Motor neuron (in vitro differentiated cells): Measurements from ENCODE around the gene ZMIZ1. TPM values are rescaled to one million over a fixed set of nuclear protein-coding genes. Genes with fewer than 3 reads are reported as not detected.

ENCODE experiments used
- ATAC-seq, 8 experiments: fragments of 200-7000 bp; cut with Tn5 transposase; replicated peaks in 6 of 8; 2 replicates each; pipeline ENCODE4 v1.8.0; 2021; ENCODE audit warnings: mild to moderate bottlenecking in 8 of 8, moderate library complexity in 8 of 8
- H3K27ac ChIP-seq, 2 donors: fragments of 250-450 bp; sonication (Bioruptor Pico); 2 replicates each; pipeline ENCODE4 v1.9.0; 2021; ENCODE audit warnings: antibody characterized with exemption in 2 of 2, mild to moderate bottlenecking in 2 of 2, moderate library complexity in 1 of 2
- H3K4me1 ChIP-seq, 2 donors: fragments of 250-450 bp; sonication (Bioruptor Pico); replicated peaks in 1 of 2; 2 replicates each; pipeline ENCODE4 v1.6.1; 2021; ENCODE audit warnings: antibody characterized with exemption in 2 of 2, mild to moderate bottlenecking in 2 of 2, moderate library complexity in 1 of 2
- H3K4me3 ChIP-seq, 5 donors: fragments of 250-450 bp; sonication (Bioruptor Pico); 2 replicates each; pipeline ENCODE4 v1.9.0; 2021; ENCODE audit warnings: antibody characterized with exemption in 5 of 5, mild to moderate bottlenecking in 5 of 5, moderate library complexity in 4 of 5
- WGBS, 10 experiments: fragments of 450-650 bp; shearing (Covaris generic); methylation state at CpG; one replicate each; pipeline ENCODE4 v1.0.0; 2022; 5-methylcytosine and 5-hydroxymethylcytosine counted together
- in situ Hi-C, 9 experiments: fragments of 400-800 bp; cut with MboI; loops; one replicate each; pipeline ENCODE4 v1.15.0; 2021; ENCODE audit warnings: low sequenced_read_pairs in 9 of 9, low pct_unique_long_range_greater_than_20kb in 2 of 9; ENCODE audit not compliant: unreplicated experiment in 9 of 9
- total RNA-seq, 8 experiments: library from RNA; unstranded; fragments of 300-600 nt; gene quantifications; 2 replicates each; pipeline versions ENCODE4 v1.2.3 to v1.2.4, GENCODE V29; 2022

ZMIZ1 gene
- total RNA-seq, 8 experiments from 2014 or later, result 15.8 to 79.9 (median 50.0) TPM

DNA sequence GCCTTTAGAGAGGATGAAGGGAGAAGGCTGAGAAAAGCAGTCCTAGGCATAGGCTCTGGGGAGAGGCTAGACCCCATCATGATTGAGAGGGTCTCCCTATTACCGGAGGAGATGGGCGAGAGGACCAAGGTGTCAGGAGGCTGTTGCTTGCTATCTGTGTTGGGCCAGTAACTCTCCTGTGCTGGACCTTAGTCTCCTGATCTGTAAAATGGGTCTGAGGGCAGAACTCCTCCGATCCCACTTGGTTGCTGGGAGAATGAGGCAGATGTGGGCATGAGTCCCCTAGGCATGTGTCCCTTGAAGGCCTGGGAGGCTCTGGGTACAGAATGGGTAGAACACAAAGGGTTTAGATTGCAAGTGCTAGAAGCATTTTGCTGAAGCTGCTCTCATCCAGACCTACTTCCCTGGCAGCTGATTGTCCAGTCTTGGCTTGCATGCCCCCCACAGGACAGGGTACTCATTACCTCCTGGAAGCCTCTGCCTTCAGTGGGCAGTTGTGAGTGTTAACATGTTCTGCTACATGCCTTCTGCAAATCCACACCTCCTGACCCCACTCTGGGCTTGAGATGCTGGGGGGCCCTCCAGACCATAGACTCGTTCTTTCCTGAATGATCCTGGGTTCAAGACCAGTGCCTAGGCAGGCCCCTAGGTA is 4.4 kb downstream of the ZMIZ1 start:
- WGBS, 10 experiments, result 80 to 100% (median 80%) methylated on average over 1 to 3 of the region's 4 CpGs; no CpG with 5 or more reads in 7 of the 10 experiments
- in situ Hi-C loops, result loop anchor here in 2 of 9 experiments (25.0 kb wide), 2 partner anchors 261 to 1036 kb away; partner anchors contain the start of genes POLR3A (in 1 of the 2) and RPS24 (in 1 of the 2)
- ATAC-seq, result no peak
- peaks cover 52 to 56% of the 10 kb centered on the region in 2 donors for H3K4me1 ChIP-seq
- peak overlapping the region in 2 of 5 donors; percentile 59 to 67 for H3K4me3 ChIP-seq
- H3K27ac ChIP-seq, result peak overlapping the region; percentile 79 to 87

DNA sequence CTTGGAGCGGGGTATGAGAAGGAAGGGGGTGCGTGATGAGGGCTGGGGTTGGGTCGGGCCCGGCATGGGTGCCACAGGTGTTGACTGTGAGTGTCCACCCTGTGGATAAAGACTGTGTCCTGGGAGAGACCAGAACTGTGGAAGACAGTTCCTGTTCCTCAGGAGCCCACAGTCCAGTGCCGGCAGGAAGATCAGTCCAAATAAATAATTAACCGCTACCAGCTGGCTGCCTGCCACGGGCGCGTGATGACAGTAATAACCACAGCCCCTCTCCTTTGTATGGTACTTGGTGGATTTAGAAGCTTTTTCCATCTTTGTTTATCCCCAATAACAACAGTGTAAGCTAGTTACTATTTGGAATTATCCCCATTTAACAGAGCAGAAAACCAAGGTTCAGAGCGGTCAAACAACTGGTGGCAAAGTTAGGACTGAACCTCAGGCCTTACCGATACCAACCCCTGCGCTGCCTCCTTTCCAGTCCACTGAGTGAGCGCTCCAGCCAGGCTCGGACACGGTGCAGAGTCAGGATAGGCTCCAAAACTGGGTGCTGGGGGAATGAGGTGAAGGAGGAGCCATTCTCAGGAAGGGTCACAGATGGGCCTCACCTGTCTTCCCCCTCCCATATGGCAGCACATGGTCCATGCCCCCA is 5.1 kb downstream of the ZMIZ1 start:
- H3K27ac ChIP-seq, result peak overlapping the region in 1 of 2 donors; percentile 13
- in situ Hi-C loops, result loop anchor here in 2 of 9 experiments (25.0 kb wide), 2 partner anchors 262 to 1037 kb away; partner anchors contain the start of genes POLR3A (in 1 of the 2) and RPS24 (in 1 of the 2)
- no peak overlapping the region for H3K4me3 ChIP-seq
- WGBS, 10 experiments, result 33 to 91% (median 77%) methylated on average over 2 to 11 of the region's 15 CpGs; no CpG with 5 or more reads in 4 of the 10 experiments
- no peak for ATAC-seq
- peaks cover 60 to 63% of the 10 kb centered on the region in 2 donors for H3K4me1 ChIP-seq

DNA sequence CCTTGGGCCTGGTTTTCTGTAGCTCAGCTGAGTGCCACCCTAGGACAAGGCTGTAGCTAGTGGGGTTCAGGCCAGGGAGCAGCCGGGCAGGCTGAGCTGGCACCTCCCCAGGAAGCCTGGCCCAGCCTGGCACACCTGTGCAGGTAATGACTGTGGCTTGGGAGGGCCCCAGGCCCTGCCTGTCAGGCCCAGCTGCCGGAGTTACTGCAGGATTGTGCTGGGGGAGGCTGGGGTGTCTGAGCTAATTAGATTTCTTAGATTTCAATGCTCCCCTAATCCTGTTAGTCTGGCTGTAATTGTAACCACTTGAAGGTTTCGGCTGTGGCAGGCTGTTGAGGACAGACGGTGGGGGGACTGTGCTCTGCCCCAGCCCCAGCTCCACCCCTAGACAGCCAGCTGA is 6.0 kb downstream of the ZMIZ1 start:
- peak overlapping the region; percentile 13 to 18 for H3K27ac ChIP-seq
- H3K4me3 ChIP-seq, result no peak overlapping the region
- in situ Hi-C loops, result loop anchor here in 4 of 9 experiments (25.0 kb wide), 3 partner anchors 113 to 1037 kb away; partner anchors contain the start of genes POLR3A (in 2 of the 4) and RPS24 (in 2 of the 4)
- 20 to 80% methylated on average over 1 to 2 of the region's 4 CpGs; no CpG with 5 or more reads in 8 of the 10 experiments for WGBS, 10 experiments
- ATAC-seq, result no peak
- peaks cover 68 to 71% of the 10 kb centered on the region in 2 donors for H3K4me1 ChIP-seq

DNA sequence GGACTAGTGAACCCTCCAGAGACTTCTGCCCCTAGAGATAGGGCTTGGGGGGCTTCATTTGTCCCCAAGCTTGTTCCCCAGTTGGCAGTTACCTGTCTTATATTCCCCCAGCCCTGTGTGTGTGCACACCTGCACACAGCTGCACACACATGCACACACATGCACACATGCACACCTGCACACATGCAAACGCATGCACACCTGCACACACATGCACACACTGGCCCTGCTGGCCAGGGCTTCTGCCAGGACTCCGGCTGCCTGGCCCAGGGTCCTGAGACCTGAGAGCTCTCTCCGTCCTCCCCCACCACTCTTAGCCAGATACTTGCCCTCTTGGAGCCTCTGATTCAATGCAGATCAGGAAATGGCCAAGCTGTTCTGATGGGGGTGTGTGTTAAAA is 6.7 kb downstream of the ZMIZ1 start:
- Histone ChIP-seq H3K4me3 (no peak overlapping the region), H3K4me1 (peaks cover 75 to 78% of the 10 kb centered on the region in 2 donors), H3K27ac (no peak overlapping the region)
- no peak for ATAC-seq
- in situ Hi-C loops, result loop anchor here in 3 of 9 experiments (25.0 kb wide), 2 partner anchors 112 to 1038 kb away; partner anchors contain the start of genes POLR3A (in 1 of the 3) and RPS24 (in 1 of the 3)
- WGBS, 10 experiments, result 70 to 94% methylated on average over 2 of the region's 3 CpGs; no CpG with 5 or more reads in 8 of the 10 experiments

DNA sequence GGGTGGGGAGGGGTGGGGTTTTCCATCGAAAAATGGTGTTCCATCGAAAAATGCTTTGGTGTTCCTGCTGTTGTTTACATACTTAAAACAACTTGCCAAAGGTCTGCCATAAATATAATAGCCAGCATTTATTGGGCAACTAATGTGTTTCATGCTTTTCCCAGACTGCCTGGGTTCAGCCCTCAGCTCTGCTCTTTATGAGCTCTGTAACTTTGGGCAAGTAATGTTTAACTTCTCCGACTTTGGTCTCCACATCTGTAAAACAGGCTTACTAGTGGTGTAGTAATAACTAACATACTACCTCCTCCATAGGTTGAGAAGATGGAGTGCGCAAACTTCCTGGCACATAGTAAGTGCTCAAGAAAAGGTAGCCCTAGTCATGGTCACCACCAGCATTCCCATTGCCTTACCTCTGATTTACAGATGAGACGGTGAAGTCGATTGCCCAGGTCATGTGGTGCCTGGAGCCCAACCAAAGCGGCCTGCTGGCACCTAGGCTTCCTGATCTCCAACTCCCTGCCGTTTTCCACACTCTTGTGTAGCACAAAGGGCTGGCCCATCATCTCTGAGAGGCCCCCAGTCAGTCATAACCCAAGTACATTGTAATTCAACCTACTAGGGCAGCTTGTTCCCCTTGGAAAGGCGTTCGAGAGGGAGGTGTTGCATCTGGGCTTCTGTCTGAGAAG is 8.9 kb downstream of the ZMIZ1 start:
- Histone ChIP-seq H3K27ac (no peak overlapping the region), H3K4me1 (peaks cover 88 to 91% of the 10 kb centered on the region in 2 donors), H3K4me3 (no peak overlapping the region)
- in situ Hi-C loops, result loop anchor here in 3 of 9 experiments (25.0 kb wide), 2 partner anchors 110 to 1040 kb away; partner anchors contain the start of genes POLR3A (in 1 of the 3) and RPS24 (in 1 of the 3)
- no peak for ATAC-seq
- WGBS, 10 experiments, result 60 to 100% (median 82%) methylated on average over 1 to 7 of the region's 10 CpGs; no CpG with 5 or more reads in 4 of the 10 experiments

DNA sequence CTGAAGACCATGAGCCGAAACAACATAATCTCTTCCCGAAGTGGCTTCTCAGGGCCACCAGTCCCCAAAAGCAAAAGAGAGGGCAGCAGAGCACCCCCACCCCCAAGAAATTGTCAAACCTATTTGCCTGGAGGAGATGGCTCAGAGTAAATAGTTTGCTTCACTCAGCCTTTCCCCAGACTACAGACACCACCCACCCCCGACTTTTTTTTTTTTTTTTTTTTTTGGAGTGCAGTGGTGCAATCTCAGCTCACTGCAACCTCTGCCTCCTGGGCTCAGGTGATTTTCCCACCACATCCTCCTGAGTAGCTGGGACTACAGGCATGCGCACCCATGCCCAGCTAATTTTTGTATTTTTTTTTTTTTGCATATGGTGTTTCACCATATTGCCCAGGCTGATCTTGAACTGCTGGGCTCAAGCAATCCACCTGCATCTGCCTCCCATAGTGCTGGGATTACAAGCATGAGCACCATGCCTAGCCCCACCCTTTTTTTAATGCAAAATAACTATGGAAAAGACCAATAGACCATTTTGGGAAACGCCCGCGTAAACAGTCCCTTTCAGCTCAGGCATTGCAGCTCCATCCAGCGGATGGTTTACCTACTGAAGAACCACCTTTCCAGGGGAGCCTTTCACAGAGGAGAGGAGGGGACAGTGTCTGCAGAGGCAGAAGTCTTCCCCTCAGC is 9.7 kb downstream of the ZMIZ1 start:
- WGBS, 10 experiments, result 3 to 100% (median 70%) methylated on average over 1 to 6 of the region's 8 CpGs; no CpG with 5 or more reads in 1 of the 10 experiments
- in situ Hi-C loops, result loop anchor here in 3 of 9 experiments (25.0 kb wide), 2 partner anchors 109 to 1041 kb away; partner anchors contain the start of genes POLR3A (in 1 of the 3) and RPS24 (in 1 of the 3)
- peak in 3 of 8 experiments; percentile 23 to 76 (median 40) for ATAC-seq
- no peak overlapping the region for H3K4me3 ChIP-seq
- H3K27ac ChIP-seq, result peak overlapping the region in 1 of 2 donors; percentile 73
- H3K4me1 ChIP-seq, result peaks cover 87 to 88% of the 10 kb centered on the region in 2 donors

DNA sequence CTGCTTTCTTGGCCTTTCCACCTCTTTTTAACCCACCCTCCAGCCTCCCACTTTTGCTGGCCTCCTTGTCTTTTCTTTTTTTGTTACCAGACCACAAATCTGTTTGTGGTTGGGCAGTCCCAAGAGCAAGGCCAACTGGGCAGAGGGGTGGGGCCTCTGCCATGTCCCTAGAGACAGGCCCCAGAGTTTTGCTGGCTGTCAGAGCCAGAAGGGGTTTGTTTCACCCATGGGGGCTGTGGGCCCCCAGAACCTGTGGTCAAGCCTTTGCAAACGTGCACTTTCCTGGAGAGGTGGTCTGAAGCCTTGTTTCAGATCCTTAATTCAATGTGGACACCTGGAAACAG is 10.3 kb downstream of the ZMIZ1 start:
- 100% methylated on average over 1 of the region's 1 CpG; no CpG with 5 or more reads in 9 of the 10 experiments for WGBS, 10 experiments
- peak overlapping the region in 1 of 2 donors; percentile 73 for H3K27ac ChIP-seq
- peaks cover 87 to 88% of the 10 kb centered on the region in 2 donors for H3K4me1 ChIP-seq
- H3K4me3 ChIP-seq, result no peak overlapping the region
- in situ Hi-C loops, result loop anchor here in 3 of 9 experiments (25.0 kb wide), 2 partner anchors 108 to 1042 kb away; partner anchors contain the start of genes POLR3A (in 1 of the 3) and RPS24 (in 1 of the 3)
- peak in 1 of 8 experiments; percentile 2 for ATAC-seq

DNA sequence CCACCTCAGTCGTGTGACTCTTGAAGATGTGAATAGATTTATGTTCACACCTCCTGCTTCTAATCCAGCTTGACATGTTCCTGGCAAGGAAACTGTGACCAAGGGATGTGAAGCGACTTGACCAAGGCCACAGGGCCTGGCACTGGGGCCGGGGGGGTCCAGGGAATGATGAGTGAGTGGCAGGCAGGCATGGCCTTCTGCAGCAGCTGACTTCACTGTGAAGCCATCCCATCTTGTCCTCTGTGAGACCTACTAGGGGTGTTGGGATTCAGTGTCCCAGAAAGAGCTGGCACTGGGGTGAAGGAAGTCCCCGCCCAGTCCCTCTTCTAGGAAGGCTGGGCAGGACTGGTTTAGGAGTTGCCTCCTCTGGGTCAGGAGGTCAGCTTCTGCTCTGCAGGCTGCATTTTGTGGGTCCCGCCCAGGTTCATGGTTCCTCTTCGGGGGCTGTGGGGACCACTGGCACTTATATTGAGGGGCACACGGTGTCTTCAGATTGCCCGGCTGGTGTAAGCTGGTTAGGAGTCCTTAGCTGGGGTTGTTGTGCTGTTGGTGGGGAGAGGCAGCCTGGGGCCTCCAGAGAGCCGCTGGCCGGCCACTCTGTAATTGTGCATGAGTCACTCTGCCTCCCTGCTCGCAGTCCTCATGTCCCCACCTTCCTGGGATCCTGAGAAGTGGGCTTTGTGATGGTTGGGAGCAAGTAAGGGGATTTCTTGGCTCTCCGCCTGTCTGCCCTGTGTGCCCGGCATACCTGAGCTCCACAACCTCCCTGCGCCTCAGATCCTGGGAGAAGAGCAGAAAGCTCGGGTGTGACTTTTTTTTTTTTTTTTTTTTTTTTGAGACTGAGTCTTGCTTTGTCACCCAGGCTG is 11.0 kb downstream of the ZMIZ1 start:
- WGBS, 10 experiments, result 37 to 69% (median 60%) methylated on average over 1 to 6 of the region's 15 CpGs; no CpG with 5 or more reads in 3 of the 10 experiments
- ATAC-seq, result peak in 7 of 8 experiments; percentile 21 to 88 (median 82)
- in situ Hi-C loops, result loop anchor here in 3 of 9 experiments (25.0 kb wide), 2 partner anchors 108 to 1042 kb away; partner anchors contain the start of genes POLR3A (in 1 of the 3) and RPS24 (in 1 of the 3)
- H3K4me1 ChIP-seq, result peaks cover 85 to 88% of the 10 kb centered on the region in 2 donors
- no peak overlapping the region for H3K4me3 ChIP-seq
- peak overlapping the region; percentile 56 to 73 for H3K27ac ChIP-seq

DNA sequence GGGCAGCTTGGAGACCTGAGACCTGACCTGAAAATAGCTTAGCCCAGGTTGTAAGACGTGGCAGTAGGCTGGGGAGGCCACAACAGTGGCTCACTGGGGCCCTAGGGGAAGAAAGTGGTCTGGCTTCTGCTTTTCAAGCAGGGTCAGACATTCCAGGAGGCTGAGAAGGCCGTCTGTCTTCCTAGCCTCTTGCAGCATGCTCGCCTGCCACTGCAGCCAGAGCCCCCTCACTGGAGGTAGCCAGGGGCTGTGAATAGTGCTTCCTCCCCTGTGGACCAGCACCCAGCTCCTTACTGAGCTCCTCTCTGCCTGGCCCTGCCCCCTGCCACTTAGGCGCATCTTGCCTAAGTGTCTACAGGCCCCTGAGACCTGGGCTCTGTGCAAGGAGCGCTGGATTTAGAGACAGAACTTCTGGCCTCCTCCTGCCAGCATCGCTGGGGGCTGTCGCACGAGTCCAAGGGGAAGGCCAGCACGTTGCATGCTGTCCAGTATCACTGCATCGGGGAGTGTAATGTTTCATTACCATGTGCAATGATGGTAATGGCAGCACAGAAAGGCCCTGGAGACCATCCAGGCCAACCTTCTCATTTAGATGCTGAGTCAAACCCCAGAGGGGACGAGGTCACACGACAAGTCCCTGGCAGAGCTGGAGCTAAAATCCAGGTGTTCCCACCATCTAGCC is 12.7 kb downstream of the ZMIZ1 start:
- 30 to 100% (median 65%) methylated on average over 2 to 3 of the region's 12 CpGs; no CpG with 5 or more reads in 6 of the 10 experiments for WGBS, 10 experiments
- Histone ChIP-seq H3K27ac (peak overlapping the region; percentile 67 to 73), H3K4me3 (no peak overlapping the region), H3K4me1 (peaks cover 68 to 73% of the 10 kb centered on the region in 2 donors)
- peak in 5 of 8 experiments; percentile 46 to 64 (median 49) for ATAC-seq
- in situ Hi-C loops, result loop anchor here in 3 of 9 experiments (25.0 kb wide), 2 partner anchors 106 to 1044 kb away; partner anchors contain the start of genes POLR3A (in 1 of the 3) and RPS24 (in 1 of the 3)

DNA sequence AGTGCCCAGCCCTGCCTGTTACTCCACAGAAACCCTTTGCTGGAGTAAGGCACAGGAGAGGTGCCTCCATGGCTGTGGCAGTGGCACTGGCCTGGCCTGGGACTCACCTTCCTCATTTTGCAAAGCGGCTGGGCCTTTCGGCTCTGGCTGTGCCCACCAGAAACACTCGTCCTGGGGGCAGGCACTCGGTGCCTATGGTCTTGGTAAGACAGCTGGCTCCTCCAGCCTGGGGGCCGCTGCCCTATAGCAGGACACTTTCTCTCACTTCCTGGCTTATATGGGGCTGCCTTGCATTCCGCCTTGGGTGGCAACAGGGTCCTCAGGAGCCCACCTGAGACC is 13.2 kb downstream of the ZMIZ1 start:
- Histone ChIP-seq H3K4me1 (peaks cover 63 to 69% of the 10 kb centered on the region in 2 donors), H3K4me3 (no peak overlapping the region), H3K27ac (peak overlapping the region; percentile 67 to 73)
- no peak for ATAC-seq
- in situ Hi-C loops, result loop anchor here in 3 of 9 experiments (25.0 kb wide), 2 partner anchors 105 to 1045 kb away; partner anchors contain the start of genes POLR3A (in 1 of the 3) and RPS24 (in 1 of the 3)
- WGBS, 10 experiments, result 83 to 100% (median 100%) methylated on average over 1 to 3 of the region's 6 CpGs; no CpG with 5 or more reads in 3 of the 10 experiments
